Measurements from ENCODE around the gene IMMT. TPM values are rescaled to one million over a fixed set of nuclear protein-coding genes. Genes with fewer than 3 reads are reported as not detected.

The IMMT gene
- total RNA-seq, 1 donor from 2014 or later: 99.4 TPM

- no peak overlapping the region for H3K4me3 Mint-ChIP-seq (ENCODE audit: unreplicated experiment)
- peaks cover 84% of the 10 kb centered on the region for H3K36me3 ChIP-seq (ENCODE audit: insufficient read depth, low read length)
- H3K79me2 ChIP-seq (ENCODE audit: insufficient read depth, low read length): peaks cover 18% of the 10 kb centered on the region
- no peak overlapping the region for H3K4me3 ChIP-seq (ENCODE audit: insufficient read depth, low read depth, low read length)
- H3K27me3 ChIP-seq (ENCODE audit: insufficient read depth, low read length): no peaks in the 10 kb centered on the region
- no peak overlapping the region for H2AFZ ChIP-seq (ENCODE audit: low read depth, low read length)
- no peaks in the 10 kb centered on the region for H3K27me3 Mint-ChIP-seq (ENCODE audit: low read depth, unreplicated experiment)
- FAIRE-seq (no peak), DNase-seq (ENCODE audit: low read depth) (no peak)
- no peak overlapping the region for H3K9ac ChIP-seq (ENCODE audit: low read length)
- no peak overlapping the region for H3K27ac Mint-ChIP-seq (ENCODE audit: unreplicated experiment)
- no peak for TF ChIP-seq EZH2 (IDR thresholded peaks at IDR 0.05; ENCODE audit: insufficient read depth, low read length)
- no peak for TF ChIP-seq CTCF (IDR thresholded peaks at IDR 0.05; ENCODE audit: insufficient read depth, low read depth, low read length)
- no peak overlapping the region for H3K4me2 ChIP-seq (ENCODE audit: low read length)
- H3K4me1 ChIP-seq (ENCODE audit: insufficient read depth, low read length): no peaks in the 10 kb centered on the region
- H3K36me3 Mint-ChIP-seq (ENCODE audit: low read depth, unreplicated experiment): peaks cover 19% of the 10 kb centered on the region
- no peaks in the 10 kb centered on the region for H3K4me1 Mint-ChIP-seq (ENCODE audit: low read depth, unreplicated experiment)
- no peak overlapping the region for H3K27ac ChIP-seq (ENCODE audit: low read depth, low read length)
- H4K20me1 ChIP-seq (ENCODE audit: insufficient read depth, low read length): peaks cover 25% of the 10 kb centered on the region
- no peaks in the 10 kb centered on the region for H3K9me3 Mint-ChIP-seq (ENCODE audit: unreplicated experiment)
- no peaks in the 10 kb centered on the region for H3K9me3 ChIP-seq (ENCODE audit: insufficient read depth, low read depth, low read length)
These were observed 71.8 kb downstream of the IMMT start for GRCh38 chr2:86123328-86123925.

- Histone ChIP-seq H3K27ac (ENCODE audit: low read depth, low read length) (no peak overlapping the region), H3K9me3 (ENCODE audit: insufficient read depth, low read depth, low read length) (no peaks in the 10 kb centered on the region), H2AFZ (ENCODE audit: low read depth, low read length) (no peak overlapping the region), H3K27me3 (ENCODE audit: insufficient read depth, low read length) (no peaks in the 10 kb centered on the region), H3K36me3 (ENCODE audit: insufficient read depth, low read length) (peaks cover 70% of the 10 kb centered on the region), H3K4me3 (ENCODE audit: insufficient read depth, low read depth, low read length) (no peak overlapping the region), H3K4me2 (ENCODE audit: low read length) (no peak overlapping the region), H4K20me1 (ENCODE audit: insufficient read depth, low read length) (peaks cover 31% of the 10 kb centered on the region), H3K79me2 (ENCODE audit: insufficient read depth, low read length) (peaks cover 36% of the 10 kb centered on the region), H3K4me1 (ENCODE audit: insufficient read depth, low read length) (peaks cover 15% of the 10 kb centered on the region), H3K9ac (ENCODE audit: low read length) (no peak overlapping the region)
- FAIRE-seq (no peak), DNase-seq (ENCODE audit: low read depth) (no peak)
- H3K27ac Mint-ChIP-seq (ENCODE audit: unreplicated experiment): no peak overlapping the region
- TF ChIP-seq CTCF (IDR thresholded peaks at IDR 0.05; ENCODE audit: insufficient read depth, low read depth, low read length) (no peak), EZH2 (IDR thresholded peaks at IDR 0.05; ENCODE audit: insufficient read depth, low read length) (no peak)
- no peaks in the 10 kb centered on the region for H3K9me3 Mint-ChIP-seq (ENCODE audit: unreplicated experiment)
- peaks cover 15% of the 10 kb centered on the region for H3K36me3 Mint-ChIP-seq (ENCODE audit: low read depth, unreplicated experiment)
- peaks cover 17% of the 10 kb centered on the region for H3K4me1 Mint-ChIP-seq (ENCODE audit: low read depth, unreplicated experiment)
- no peak overlapping the region for H3K4me3 Mint-ChIP-seq (ENCODE audit: unreplicated experiment)
- H3K27me3 Mint-ChIP-seq (ENCODE audit: low read depth, unreplicated experiment): no peaks in the 10 kb centered on the region
These were observed 77.1 kb downstream of the IMMT start for GRCh38 chr2:86118130-86118529.

GRCh38 chr2:86107031-86107430, 88.2 kb downstream of the IMMT start:
- H2AFZ ChIP-seq (ENCODE audit: low read depth, low read length): no peak overlapping the region
- peak overlapping the region; percentile 93 for H3K27ac ChIP-seq (ENCODE audit: low read depth, low read length)
- Mint-ChIP-seq H3K9me3 (ENCODE audit: unreplicated experiment) (no peaks in the 10 kb centered on the region), H3K4me1 (ENCODE audit: low read depth, unreplicated experiment) (peaks cover 22% of the 10 kb centered on the region), H3K27me3 (ENCODE audit: low read depth, unreplicated experiment) (no peaks in the 10 kb centered on the region), H3K4me3 (ENCODE audit: unreplicated experiment) (peak overlapping the region; percentile 94), H3K36me3 (ENCODE audit: low read depth, unreplicated experiment) (peaks cover 19% of the 10 kb centered on the region), H3K27ac (ENCODE audit: unreplicated experiment) (peak overlapping the region; percentile 100)
- peak overlapping the region; percentile 99 for H3K4me3 ChIP-seq (ENCODE audit: insufficient read depth, low read depth, low read length)
- DNase-seq (ENCODE audit: low read depth) (no peak), FAIRE-seq (no peak)
- H3K9ac ChIP-seq (ENCODE audit: low read length): peak overlapping the region; percentile 92
- H3K79me2 ChIP-seq (ENCODE audit: insufficient read depth, low read length): peaks cover 83% of the 10 kb centered on the region
- TF ChIP-seq EZH2 (IDR thresholded peaks at IDR 0.05; ENCODE audit: insufficient read depth, low read length) (no peak), CTCF (IDR thresholded peaks at IDR 0.05; ENCODE audit: insufficient read depth, low read depth, low read length) (no peak)
- H3K36me3 ChIP-seq (ENCODE audit: insufficient read depth, low read length): peaks cover 28% of the 10 kb centered on the region
- H4K20me1 ChIP-seq (ENCODE audit: insufficient read depth, low read length): peaks cover 36% of the 10 kb centered on the region
- peaks cover 19% of the 10 kb centered on the region for H3K4me1 ChIP-seq (ENCODE audit: insufficient read depth, low read length)
- peak overlapping the region; percentile 93 for H3K4me2 ChIP-seq (ENCODE audit: low read length)
- no peaks in the 10 kb centered on the region for H3K27me3 ChIP-seq (ENCODE audit: insufficient read depth, low read length)
- no peaks in the 10 kb centered on the region for H3K9me3 ChIP-seq (ENCODE audit: insufficient read depth, low read depth, low read length)

Measured in astrocyte (in vitro differentiated cells and primary cell).